Nephron progenitor cell (in vitro differentiated cells): ENCODE data around the gene ATRN.

ENCODE experiments used
- DNase-seq: peaks from one replicate; pipeline ENCODE4 v3.0.0; 2021
- H3K27ac Mint-ChIP-seq: 2 replicates; pipeline ENCODE4 v1.8.0; 2021; ENCODE audit warnings: mild to moderate bottlenecking, moderate library complexity, mixed read lengths
- H3K27me3 Mint-ChIP-seq: 2 replicates; pipeline ENCODE4 v1.8.0; 2021; ENCODE audit warnings: mild to moderate bottlenecking, low read depth, mixed read lengths; ENCODE audit not compliant: poor library complexity
- H3K36me3 Mint-ChIP-seq: 2 replicates; pipeline ENCODE4 v1.8.0; 2021; ENCODE audit warnings: low read depth, mixed read lengths
- H3K4me1 Mint-ChIP-seq: 2 replicates; pipeline ENCODE4 v1.8.0; 2021; ENCODE audit warnings: mixed read lengths
- H3K4me3 Mint-ChIP-seq: 2 replicates; pipeline ENCODE4 v1.8.0; 2021; ENCODE audit warnings: mild to moderate bottlenecking, moderate library complexity, mixed read lengths
- H3K9me3 Mint-ChIP-seq: 2 replicates; pipeline ENCODE4 v1.8.0; 2021; ENCODE audit warnings: mild to moderate bottlenecking, moderate library complexity, mixed read lengths
- TF ChIP-seq, protein P1 (sequence below): fragments of 200-600 bp; sonication (generic); IDR thresholded peaks from 2 replicates; pipeline ENCODE4 v1.5.0; 2021; ENCODE audit warnings: antibody characterized with exemption

Gene ATRN

DNA sequence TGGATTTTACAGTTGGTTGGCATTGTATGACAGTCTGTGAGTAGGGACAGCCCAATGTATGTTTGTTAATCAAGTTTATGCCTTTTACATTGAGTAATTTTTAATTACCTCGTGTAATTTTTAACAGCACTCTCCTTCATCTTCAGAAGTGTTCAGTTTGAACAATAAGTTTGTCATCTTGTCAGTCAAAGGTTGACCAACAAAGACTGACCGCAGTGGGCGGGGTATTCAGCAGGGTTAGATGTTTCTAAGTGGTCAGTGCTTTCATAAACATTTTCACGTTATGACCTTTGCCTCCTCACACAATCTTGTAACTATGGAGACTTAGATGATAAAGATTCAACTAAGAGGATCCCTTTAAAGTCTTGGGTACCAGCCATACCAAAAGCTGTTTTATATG, 151.6 kb downstream of the ATRN start:
- TF ChIP-seq, protein P1, sequence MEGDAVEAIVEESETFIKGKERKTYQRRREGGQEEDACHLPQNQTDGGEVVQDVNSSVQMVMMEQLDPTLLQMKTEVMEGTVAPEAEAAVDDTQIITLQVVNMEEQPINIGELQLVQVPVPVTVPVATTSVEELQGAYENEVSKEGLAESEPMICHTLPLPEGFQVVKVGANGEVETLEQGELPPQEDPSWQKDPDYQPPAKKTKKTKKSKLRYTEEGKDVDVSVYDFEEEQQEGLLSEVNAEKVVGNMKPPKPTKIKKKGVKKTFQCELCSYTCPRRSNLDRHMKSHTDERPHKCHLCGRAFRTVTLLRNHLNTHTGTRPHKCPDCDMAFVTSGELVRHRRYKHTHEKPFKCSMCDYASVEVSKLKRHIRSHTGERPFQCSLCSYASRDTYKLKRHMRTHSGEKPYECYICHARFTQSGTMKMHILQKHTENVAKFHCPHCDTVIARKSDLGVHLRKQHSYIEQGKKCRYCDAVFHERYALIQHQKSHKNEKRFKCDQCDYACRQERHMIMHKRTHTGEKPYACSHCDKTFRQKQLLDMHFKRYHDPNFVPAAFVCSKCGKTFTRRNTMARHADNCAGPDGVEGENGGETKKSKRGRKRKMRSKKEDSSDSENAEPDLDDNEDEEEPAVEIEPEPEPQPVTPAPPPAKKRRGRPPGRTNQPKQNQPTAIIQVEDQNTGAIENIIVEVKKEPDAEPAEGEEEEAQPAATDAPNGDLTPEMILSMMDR, result no peak
- peaks cover 14% of the 10 kb centered on the region for H3K36me3 Mint-ChIP-seq
- no peaks in the 10 kb centered on the region for H3K27me3 Mint-ChIP-seq
- peaks cover 31% of the 10 kb centered on the region for H3K4me1 Mint-ChIP-seq
- no peak overlapping the region for H3K27ac Mint-ChIP-seq
- no peaks in the 10 kb centered on the region for H3K9me3 Mint-ChIP-seq
- no peak for DNase-seq
- no peak overlapping the region for H3K4me3 Mint-ChIP-seq

- Mint-ChIP-seq H3K27ac (no peak overlapping the region), H3K27me3 (peaks cover 9% of the 10 kb centered on the region), H3K36me3 (peaks cover 40% of the 10 kb centered on the region), H3K9me3 (peaks cover 5% of the 10 kb centered on the region), H3K4me1 (peaks cover 22% of the 10 kb centered on the region), H3K4me3 (no peak overlapping the region)
- TF ChIP-seq, protein P1, result no peak
- DNase-seq, result no peak
Observed at GRCh38 chr20:3627476-3627875, 156.7 kb downstream of the ATRN start.

DNA sequence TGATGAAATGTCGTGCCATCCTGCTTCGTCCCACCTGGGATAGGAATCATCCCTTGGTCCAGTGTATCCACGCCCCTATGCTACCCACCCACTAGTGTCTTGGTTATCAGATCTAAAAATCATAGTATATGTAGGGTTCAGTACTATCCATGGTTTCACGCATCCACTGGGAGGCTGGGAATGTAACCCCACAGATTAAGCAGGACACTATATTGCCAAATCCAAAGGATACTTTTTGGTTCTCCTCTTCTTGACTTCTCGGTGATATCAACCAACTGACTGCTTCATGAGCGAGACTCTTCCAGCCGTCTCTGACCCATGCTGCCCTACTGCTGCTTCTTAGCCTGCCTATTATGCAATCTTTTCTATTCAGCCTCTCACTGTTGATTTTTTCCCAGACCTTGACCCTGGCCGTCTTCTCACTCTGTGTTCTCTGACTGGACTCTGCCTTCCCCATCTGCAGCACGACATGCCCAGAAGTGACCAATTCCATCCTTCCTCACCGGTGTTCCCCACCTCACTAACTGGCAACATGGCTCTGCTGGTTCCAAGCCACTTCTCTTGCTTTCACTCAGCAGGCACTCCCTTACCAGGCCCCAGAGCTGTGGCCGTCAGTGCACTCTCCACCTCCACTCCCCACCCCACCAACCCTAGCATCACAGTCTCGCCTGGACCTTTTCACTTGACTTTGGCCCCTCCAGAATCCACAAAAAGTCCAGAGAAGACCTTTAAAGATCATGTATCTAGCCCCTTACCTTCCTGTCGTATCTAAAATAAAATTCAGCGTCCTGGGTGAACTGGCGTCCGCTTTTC, 157.9 kb downstream of the ATRN start:
- Mint-ChIP-seq H3K9me3 (peaks cover 5% of the 10 kb centered on the region), H3K27ac (no peak overlapping the region), H3K4me3 (no peak overlapping the region), H3K36me3 (peaks cover 43% of the 10 kb centered on the region), H3K27me3 (peaks cover 9% of the 10 kb centered on the region), H3K4me1 (peaks cover 14% of the 10 kb centered on the region)
- no peak for DNase-seq
- TF ChIP-seq, protein P1, result no peak

DNA sequence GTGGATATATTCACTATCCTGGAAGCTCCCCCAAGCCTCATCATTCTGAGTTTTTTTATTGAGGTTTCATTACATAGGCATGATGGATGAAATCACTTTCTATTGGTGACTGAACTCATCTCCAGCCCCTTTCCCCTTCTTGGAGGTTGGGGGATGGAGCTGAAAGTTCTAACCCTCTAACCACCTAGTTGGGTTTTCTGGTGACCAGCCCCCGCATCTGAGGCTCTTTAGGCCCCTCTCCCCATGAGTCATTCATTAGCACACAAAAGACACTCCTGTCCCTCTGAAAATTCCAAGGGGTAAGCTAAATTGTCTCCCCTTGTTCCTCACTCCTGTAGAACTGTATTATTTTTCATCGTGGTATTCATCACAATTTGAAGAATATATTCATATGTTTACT, 159.1 kb downstream of the ATRN start:
- Mint-ChIP-seq H3K4me1 (peaks cover 15% of the 10 kb centered on the region), H3K27me3 (peaks cover 9% of the 10 kb centered on the region), H3K4me3 (no peak overlapping the region), H3K27ac (no peak overlapping the region), H3K9me3 (peaks cover 5% of the 10 kb centered on the region), H3K36me3 (peaks cover 48% of the 10 kb centered on the region)
- DNase-seq, result no peak
- TF ChIP-seq, protein P1, result no peak

DNA sequence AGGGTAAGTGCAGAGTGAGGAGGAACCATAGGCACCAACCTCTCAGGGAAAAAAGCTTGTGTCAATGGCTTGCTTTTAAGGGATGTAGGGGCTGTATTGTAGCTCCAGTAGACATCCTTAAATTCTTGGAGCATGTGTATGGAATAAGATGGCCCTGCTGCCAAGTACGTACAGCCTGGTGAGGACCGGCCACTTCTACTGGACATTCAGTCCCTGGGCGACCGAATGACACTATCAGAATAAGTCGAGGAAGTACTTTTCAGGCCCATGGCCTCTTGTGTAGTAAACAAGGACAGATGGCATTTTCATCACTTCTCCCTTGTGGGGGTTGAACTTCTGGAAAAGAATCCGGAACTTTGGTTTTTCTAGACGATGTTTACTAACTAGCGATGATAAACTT, 159.6 kb downstream of the ATRN start:
- DNase-seq, result no peak
- H3K36me3 Mint-ChIP-seq, result peaks cover 48% of the 10 kb centered on the region
- peaks cover 9% of the 10 kb centered on the region for H3K27me3 Mint-ChIP-seq
- H3K4me1 Mint-ChIP-seq, result peaks cover 15% of the 10 kb centered on the region
- no peak overlapping the region for H3K4me3 Mint-ChIP-seq
- peaks cover 5% of the 10 kb centered on the region for H3K9me3 Mint-ChIP-seq
- no peak overlapping the region for H3K27ac Mint-ChIP-seq
- TF ChIP-seq, protein P1, result no peak

DNA sequence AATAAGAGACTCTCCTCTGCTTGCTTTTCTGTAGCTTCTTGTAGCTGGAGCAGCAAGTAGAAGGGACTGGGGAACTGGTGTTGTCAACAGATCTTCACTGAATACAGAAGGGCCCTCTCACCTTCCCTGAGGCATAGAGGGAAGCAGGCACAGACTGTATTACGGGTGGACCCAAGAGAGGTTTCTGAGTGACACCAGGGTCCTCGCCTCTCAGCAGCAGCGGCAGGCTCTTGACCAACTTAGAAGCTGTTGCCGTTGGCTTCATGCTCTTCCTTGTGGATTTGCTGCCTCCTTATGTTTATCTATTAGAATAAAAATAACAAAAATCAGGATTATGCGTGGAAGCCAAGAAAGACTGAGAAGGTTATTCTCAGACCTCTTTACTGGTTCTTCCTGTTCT, 160.7 kb downstream of the ATRN start:
- Mint-ChIP-seq H3K4me3 (no peak overlapping the region), H3K27ac (no peak overlapping the region), H3K36me3 (peaks cover 48% of the 10 kb centered on the region), H3K27me3 (peaks cover 9% of the 10 kb centered on the region), H3K9me3 (peaks cover 5% of the 10 kb centered on the region), H3K4me1 (peaks cover 15% of the 10 kb centered on the region)
- DNase-seq, result no peak
- TF ChIP-seq, protein P1, result no peak
